Stimulated activated CD4-positive, alpha-beta T cell treated with anti-CD3 and anti-CD28 coated beads, Interleukin-4, amount 100 ng/mL, for 24 hours (primary cell): ENCODE results near the gene ZNF662.

Experiments
- DNase-seq: peaks from one replicate; pipeline ENCODE4 v3.0.0-alpha.2; 2020

The ZNF662 gene

GRCh38 chr3:42946050-42946449 lies 40.1 kb downstream of the ZNF662 start:
- DNase-seq: no peak

- no peak for DNase-seq
Measured at GRCh38 chr3:42957573-42957972, 51.6 kb downstream of the ZNF662 start.

GRCh38 chr3:42960282-42960681 lies 54.3 kb downstream of the ZNF662 start:
- no peak for DNase-seq

GRCh38 chr3:42960786-42961185 lies 54.8 kb downstream of the ZNF662 start:
- DNase-seq: no peak

GRCh38 chr3:42961633-42962032 lies 55.7 kb downstream of the ZNF662 start:
- peak; percentile 33 for DNase-seq

- no peak for DNase-seq
Measured at GRCh38 chr3:42963269-42963668, 57.3 kb downstream of the ZNF662 start.

GRCh38 chr3:42964266-42964665 lies 58.3 kb downstream of the ZNF662 start:
- DNase-seq: no peak
